Measurements from ENCODE around the gene LSAMP. TPM values are rescaled to one million over a fixed set of nuclear protein-coding genes. Genes with fewer than 3 reads are reported as not detected.

Gene LSAMP
- total RNA-seq, 1 donor from 2014 or later, result 3.9 TPM

- no peaks in the 10 kb centered on the region for H3K36me3 ChIP-seq
- H3K27ac ChIP-seq, result no peak overlapping the region
- H3K4me3 ChIP-seq, result no peak overlapping the region
- intact Hi-C loops (cut with DNase I), result no loop called here
- TF ChIP-seq CTCF (IDR thresholded peaks at IDR 0.05) (no peak), POLR2AphosphoS5 (IDR thresholded peaks at IDR 0.05; ENCODE audit: insufficient read depth in 1 of 2, low read depth in 1 of 2) (no peak), POLR2A (IDR thresholded peaks at IDR 0.05) (no peak)
- H3K9me3 ChIP-seq, result no peaks in the 10 kb centered on the region
- no peak for DNase-seq (ENCODE audit: extremely low spot score in 2 of 2)
- no peaks in the 10 kb centered on the region for H3K27me3 ChIP-seq
- no peaks in the 10 kb centered on the region for H3K4me1 ChIP-seq
These were observed 147.1 kb downstream of the LSAMP start for GRCh38 chr3:116298151-116298550.

GRCh38 chr3:116291141-116291540 is 154.1 kb downstream of the LSAMP start:
- Histone ChIP-seq H3K4me1 (no peaks in the 10 kb centered on the region), H3K9me3 (no peaks in the 10 kb centered on the region), H3K36me3 (no peaks in the 10 kb centered on the region), H3K27ac (no peak overlapping the region), H3K27me3 (no peaks in the 10 kb centered on the region), H3K4me3 (no peak overlapping the region)
- intact Hi-C loops (cut with DNase I), result no loop called here
- DNase-seq (ENCODE audit: extremely low spot score in 2 of 2), result no peak
- TF ChIP-seq POLR2A (IDR thresholded peaks at IDR 0.05) (no peak), CTCF (IDR thresholded peaks at IDR 0.05) (no peak), POLR2AphosphoS5 (IDR thresholded peaks at IDR 0.05; ENCODE audit: insufficient read depth in 1 of 2, low read depth in 1 of 2) (no peak)

GRCh38 chr3:116288485-116288884 is 156.8 kb downstream of the LSAMP start:
- intact Hi-C loops (cut with DNase I), result no loop called here
- Histone ChIP-seq H3K4me3 (no peak overlapping the region), H3K27ac (no peak overlapping the region), H3K9me3 (no peaks in the 10 kb centered on the region), H3K36me3 (no peaks in the 10 kb centered on the region), H3K27me3 (no peaks in the 10 kb centered on the region), H3K4me1 (no peaks in the 10 kb centered on the region)
- no peak for TF ChIP-seq CTCF (IDR thresholded peaks at IDR 0.05)
- no peak for TF ChIP-seq POLR2A (IDR thresholded peaks at IDR 0.05)
- no peak for TF ChIP-seq POLR2AphosphoS5 (IDR thresholded peaks at IDR 0.05; ENCODE audit: insufficient read depth in 1 of 2, low read depth in 1 of 2)
- DNase-seq (ENCODE audit: extremely low spot score in 2 of 2), result no peak

- intact Hi-C loops (cut with DNase I), result no loop called here
- Histone ChIP-seq H3K4me1 (no peaks in the 10 kb centered on the region), H3K4me3 (no peak overlapping the region), H3K27ac (no peak overlapping the region), H3K9me3 (no peaks in the 10 kb centered on the region), H3K27me3 (no peaks in the 10 kb centered on the region), H3K36me3 (no peaks in the 10 kb centered on the region)
- TF ChIP-seq POLR2A (IDR thresholded peaks at IDR 0.05), result no peak
- TF ChIP-seq POLR2AphosphoS5 (IDR thresholded peaks at IDR 0.05; ENCODE audit: insufficient read depth in 1 of 2, low read depth in 1 of 2), result no peak
- no peak for TF ChIP-seq CTCF (IDR thresholded peaks at IDR 0.05)
- no peak for DNase-seq (ENCODE audit: extremely low spot score in 2 of 2)
These were observed 159.4 kb downstream of the LSAMP start for GRCh38 chr3:116285781-116286421.

- H3K9me3 ChIP-seq, result no peaks in the 10 kb centered on the region
- no peaks in the 10 kb centered on the region for H3K27me3 ChIP-seq
- no peaks in the 10 kb centered on the region for H3K4me1 ChIP-seq
- H3K27ac ChIP-seq, result no peak overlapping the region
- no peak for DNase-seq (ENCODE audit: extremely low spot score in 2 of 2)
- no peak overlapping the region for H3K4me3 ChIP-seq
- intact Hi-C loops (cut with DNase I), result no loop called here
- no peak for TF ChIP-seq POLR2A (IDR thresholded peaks at IDR 0.05)
- TF ChIP-seq POLR2AphosphoS5 (IDR thresholded peaks at IDR 0.05; ENCODE audit: insufficient read depth in 1 of 2, low read depth in 1 of 2), result no peak
- TF ChIP-seq CTCF (IDR thresholded peaks at IDR 0.05), result no peak
- H3K36me3 ChIP-seq, result no peaks in the 10 kb centered on the region
These were observed 163.8 kb downstream of the LSAMP start for GRCh38 chr3:116281313-116282143.
